Naive thymus-derived CD4-positive, alpha-beta T cell (primary cell): ENCODE results near the gene KLHL36. TPM values are rescaled to one million over a fixed set of nuclear protein-coding genes. Genes with fewer than 3 reads are reported as not detected.
A peak's percentile ranks its signal among the peaks of the same experiment; 100 is the strongest.
"Not testable (repeated sequence)": the region's sequence is repeated elsewhere in the genome, so short reads cannot be mapped to it uniquely, and the experiment has no call there.

ENCODE experiments used
- ATAC-seq: fragments of 150-1000 bp; cut with Tn5 transposase; 2 replicates; pipeline ENCODE4 v1.10.0; 2021; ENCODE audit warnings: mild to moderate bottlenecking, moderate library complexity
- CTCF ChIA-PET: fragments of 350-600 bp; sonication (Branson Sonifier 250); formaldehyde crosslinking; loops from one replicate; lab custom pipeline; 2021; ENCODE audit warnings: antibody characterized with exemption; lab: Charles Lee
- POLR2A ChIA-PET: fragments of 350-600 bp; sonication (Branson Sonifier 250); formaldehyde crosslinking; loops from one replicate; lab custom pipeline; 2021; ENCODE audit warnings: antibody characterized with exemption, inconsistent platforms; lab: Charles Lee
- DNase-seq, 9 donors: peaks; one replicate each; pipeline versions ENCODE4 v3.0.0 to v3.0.0-alpha.2; 2020 to 2022; ENCODE audit warnings: mixed read lengths in 1 of 9
- H3K27ac ChIP-seq: one replicate; pipeline ENCODE4 v1.7.0; 2013; ENCODE audit warnings: mild to moderate bottlenecking, low read depth, low read length, moderate library complexity
- H3K27me3 ChIP-seq, 2 donors: one replicate each; pipeline ENCODE4 v1.7.0; 2013; ENCODE audit warnings: low read length in 2 of 2, mild to moderate bottlenecking in 2 of 2, moderate library complexity in 2 of 2; ENCODE audit not compliant: control insufficient read depth in 2 of 2, insufficient read depth in 2 of 2
- H3K36me3 ChIP-seq, 3 experiments: 1 replicate in 2 of 3; 2 replicates in 1 of 3; pipeline ENCODE4 v1.7.0; 2013; ENCODE audit warnings: low read length in 3 of 3, mild to moderate bottlenecking in 3 of 3, moderate library complexity in 1 of 3; ENCODE audit not compliant: insufficient read depth in 3 of 3, control insufficient read depth in 2 of 3
- H3K4me1 ChIP-seq, 2 donors: one replicate each; pipeline ENCODE4 v1.7.0; 2013; ENCODE audit warnings: low read length in 2 of 2, mild to moderate bottlenecking in 2 of 2, moderate library complexity in 1 of 2; ENCODE audit not compliant: control insufficient read depth in 2 of 2, insufficient read depth in 2 of 2
- H3K4me3 ChIP-seq: 2 replicates; pipeline ENCODE4 v1.7.0; 2013; ENCODE audit warnings: mild to moderate bottlenecking, low read length
- H3K9me3 ChIP-seq, 3 experiments: 1 replicate in 2 of 3; 2 replicates in 1 of 3; pipeline ENCODE4 v1.7.0; 2013; ENCODE audit warnings: low read length in 3 of 3; ENCODE audit not compliant: control insufficient read depth in 2 of 3
- H3K27ac Mint-ChIP-seq, 9 donors: one replicate each; pipeline ENCODE4 v1.8.0; 2020 to 2022; ENCODE audit warnings: mixed read lengths in 9 of 9, mild to moderate bottlenecking in 8 of 9, moderate library complexity in 5 of 9, inconsistent platforms in 2 of 9
- H3K27me3 Mint-ChIP-seq, 5 donors: one replicate each; pipeline ENCODE4 v1.8.0; 2021 to 2022; ENCODE audit warnings: mixed read lengths in 5 of 5, mild to moderate bottlenecking in 1 of 5
- H3K36me3 Mint-ChIP-seq, 5 donors: one replicate each; pipeline ENCODE4 v1.8.0; 2020 to 2022; ENCODE audit warnings: mixed read lengths in 5 of 5, mild to moderate bottlenecking in 3 of 5, inconsistent platforms in 1 of 5
- H3K4me1 Mint-ChIP-seq, 7 donors: one replicate each; pipeline ENCODE4 v1.8.0; 2020 to 2022; ENCODE audit warnings: mixed read lengths in 7 of 7, mild to moderate bottlenecking in 3 of 7, inconsistent platforms in 1 of 7
- H3K4me3 Mint-ChIP-seq, 10 donors: one replicate each; pipeline ENCODE4 v1.8.0; 2020 to 2022; ENCODE audit warnings: mild to moderate bottlenecking in 10 of 10, mixed read lengths in 10 of 10, moderate library complexity in 6 of 10, inconsistent platforms in 2 of 10
- H3K9me3 Mint-ChIP-seq, 11 donors: one replicate each; pipeline ENCODE4 v1.8.0; 2020 to 2022; ENCODE audit warnings: mixed read lengths in 11 of 11, mild to moderate bottlenecking in 4 of 11, inconsistent platforms in 1 of 11, moderate library complexity in 1 of 11
- intact Hi-C, 2 donors: fragments of 100-400 bp; cut with micrococcal nuclease; formaldehyde crosslinking; loops; one replicate each; pipeline ENCODE4 v1.15.1; 2023
- polyA plus RNA-seq, 2 donors: library from polyadenylated mRNA; unstranded; fragments of 300-500 nt; fragmentation: Illumina TruSeq; gene quantifications; one replicate each; pipeline ENCODE4 v1.2.3, GENCODE V29; 2021
- total RNA-seq, 6 experiments: library from RNA in 5 of 6; stranded (reverse) in 5 of 6; gene quantifications; 1 replicate in 5 of 6; 2 replicates in 1 of 6; pipeline ENCODE4 v1.2.3 and lab custom pipeline; 2021 to 2026

KLHL36 gene
- total and polyA plus RNA-seq, 7 experiments from 2014 or later = 45.8 to 161 (median 80.0) TPM

DNA sequence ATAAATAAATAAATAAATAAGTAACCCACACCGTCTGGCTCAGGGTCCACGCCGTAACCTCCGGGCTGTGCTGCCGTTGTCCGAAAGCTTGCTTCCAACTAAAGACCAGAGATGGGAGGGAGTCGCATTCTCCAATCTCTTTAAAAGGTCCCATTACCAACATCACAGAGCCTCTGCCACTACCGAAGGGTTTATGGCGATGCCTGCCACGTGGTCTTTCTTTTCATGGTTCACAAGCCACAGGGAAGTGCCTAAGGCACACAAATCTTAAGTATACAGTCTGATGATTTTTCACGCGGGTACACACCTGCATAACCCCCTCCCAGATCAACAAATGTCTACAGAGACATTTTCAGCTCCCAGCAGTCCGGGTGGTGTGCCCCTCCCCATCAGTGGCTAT is 31.8 kb upstream of the KLHL36 start:
- peaks cover 0 to 14% (median 0%) of the 10 kb centered on the region in 5 donors for H3K27me3 Mint-ChIP-seq
- Histone ChIP-seq H3K9me3 (no peaks in the 10 kb centered on the region), H3K4me3 (peak overlapping the region; percentile 70), H3K36me3 (peaks cover 0 to 12% (median 0%) of the 10 kb centered on the region in 3 experiments), H3K4me1 (peaks cover 39 to 52% of the 10 kb centered on the region in 2 donors), H3K27ac (peak overlapping the region; percentile 68), H3K27me3 (no peaks in the 10 kb centered on the region)
- H3K4me1 Mint-ChIP-seq = peaks cover 41 to 66% (median 57%) of the 10 kb centered on the region in 7 donors
- ATAC-seq (no peak), DNase-seq (peak in 4 of 9 donors; percentile 27 to 42 (median 36))
- ChIA-PET POLR2A (interaction anchor here (0.6 to 7.8 kb wide), 17 partner anchors 9 to 144 kb away, joined by 3 to 96 read pairs (median 4); partner anchors contain the start of gene MEAK7), CTCF (interaction anchor here (0.5 to 3.9 kb wide), 10 partner anchors 8 to 339 kb away, joined by 3 to 25 read pairs (median 4); no protein-coding TSS in a partner anchor)
- intact Hi-C loops = loop anchor here (1.0 to 5.0 kb wide), 4 partner anchors 8 to 424 kb away; partner anchors contain the start of gene ADAD2 (in 1 of the 2)
- peaks cover 0 to 46% (median 16%) of the 10 kb centered on the region in 5 donors for H3K36me3 Mint-ChIP-seq
- H3K27ac Mint-ChIP-seq = peak overlapping the region; percentile 82 to 95 (median 91)
- peak overlapping the region; percentile 95 to 99 (median 97) for H3K4me3 Mint-ChIP-seq
- no peaks in the 10 kb centered on the region for H3K9me3 Mint-ChIP-seq

DNA sequence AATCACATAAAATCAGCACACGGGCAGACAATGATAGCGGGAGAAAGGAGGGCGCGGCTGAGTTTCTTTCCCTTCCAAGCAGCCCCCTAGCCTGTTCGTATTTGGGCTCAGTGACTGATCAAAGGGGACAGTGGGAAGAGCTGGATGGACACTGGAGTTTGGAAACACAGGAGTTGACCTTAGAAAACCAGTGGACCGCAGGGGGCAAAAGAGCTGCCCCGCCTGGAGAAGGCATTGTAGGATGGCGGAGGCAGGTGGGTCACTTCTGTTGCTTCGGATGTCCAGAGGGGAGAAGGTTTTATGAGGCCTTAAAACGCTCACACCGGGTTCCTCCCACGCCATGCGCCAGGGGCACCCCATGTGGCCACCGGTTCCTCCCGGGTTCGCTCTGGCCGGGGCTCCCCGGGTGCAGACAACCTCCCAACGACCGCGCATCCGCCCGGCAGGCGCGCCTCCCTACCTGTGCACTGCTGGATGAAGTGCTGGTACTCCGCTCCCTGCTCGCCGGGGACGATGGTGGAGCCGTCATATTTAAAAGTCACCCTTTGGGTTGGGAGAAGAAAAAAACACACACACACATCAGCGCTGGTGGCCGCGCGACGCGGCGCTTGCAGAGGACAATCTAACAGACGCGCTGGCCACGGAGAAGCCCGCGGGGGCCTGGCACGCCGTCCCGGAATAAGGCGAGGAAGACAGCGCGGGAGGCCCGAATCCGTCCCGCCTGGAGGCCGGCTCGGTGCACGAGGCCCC is 31.1 kb upstream of the KLHL36 start:
- Histone ChIP-seq H3K9me3 (no peaks in the 10 kb centered on the region), H3K27me3 (no peaks in the 10 kb centered on the region), H3K36me3 (peaks cover 0 to 12% (median 0%) of the 10 kb centered on the region in 3 experiments), H3K4me1 (peaks cover 32 to 45% of the 10 kb centered on the region in 2 donors), H3K4me3 (peak overlapping the region; percentile 70), H3K27ac (peak overlapping the region; percentile 68)
- ChIA-PET CTCF (interaction anchor here (0.5 to 3.9 kb wide), 8 partner anchors 9 to 340 kb away, joined by 3 to 25 read pairs (median 4); no protein-coding TSS in a partner anchor), POLR2A (interaction anchor here (0.6 to 7.8 kb wide), 17 partner anchors 10 to 143 kb away, joined by 3 to 96 read pairs (median 4); partner anchors contain the start of gene MEAK7)
- Mint-ChIP-seq H3K9me3 (no peaks in the 10 kb centered on the region), H3K4me3 (peak overlapping the region; percentile 95 to 99 (median 97)), H3K4me1 (peaks cover 34 to 64% (median 54%) of the 10 kb centered on the region in 7 donors), H3K27me3 (peaks cover 0 to 14% (median 0%) of the 10 kb centered on the region in 5 donors), H3K36me3 (peaks cover 0 to 39% (median 13%) of the 10 kb centered on the region in 5 donors), H3K27ac (peak overlapping the region; percentile 82 to 95 (median 91))
- intact Hi-C loops = loop anchor here (1.0 to 5.0 kb wide), 3 partner anchors 16 to 425 kb away; partner anchors contain the start of gene ADAD2 (in 1 of the 2)
- DNase-seq = peak in 6 of 9 donors; percentile 36 to 63 (median 46)
- ATAC-seq = peak; percentile 19

DNA sequence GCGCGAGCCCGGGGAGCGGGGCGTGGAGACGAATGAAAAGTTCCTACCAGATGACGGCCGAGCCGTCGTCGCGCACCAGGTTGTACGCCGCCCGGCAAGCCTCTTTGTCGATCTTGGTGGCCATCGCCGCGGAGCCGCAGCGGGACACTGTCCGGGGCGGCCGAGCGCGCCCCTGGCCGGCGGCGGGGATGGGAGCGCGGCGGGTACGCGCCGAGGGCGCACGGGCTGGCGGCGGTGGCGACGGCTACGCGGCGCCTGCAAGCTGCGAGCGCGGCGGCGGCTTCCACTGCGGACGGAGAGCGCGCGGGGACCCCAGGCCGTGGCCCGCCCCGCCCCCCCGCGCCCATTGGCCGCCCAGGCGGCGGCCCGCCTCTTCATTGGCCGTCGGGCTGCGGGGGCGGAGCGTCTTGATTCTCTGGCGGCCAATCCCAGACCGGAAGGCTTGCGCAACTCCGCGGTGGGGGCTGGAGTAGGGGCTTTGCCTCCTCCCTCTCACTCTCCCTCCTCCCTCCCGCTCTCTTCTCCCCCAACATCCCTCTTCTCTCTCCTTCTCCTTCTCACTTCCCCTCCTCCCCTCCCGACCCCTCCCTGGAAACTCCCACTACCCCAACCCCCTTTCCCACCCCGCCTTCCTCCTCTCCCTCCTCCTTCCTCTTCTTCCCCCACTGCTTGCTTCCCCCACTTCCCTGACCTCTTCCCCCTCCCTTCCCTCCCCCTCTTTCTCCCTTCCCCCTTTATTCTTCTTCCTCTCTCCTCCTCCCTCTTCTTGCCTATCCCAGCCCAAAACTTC is 30.3 kb upstream of the KLHL36 start, which contains the start of gene COTL1:
Gene COTL1 (minus strand): TSS at position 288 of the 790 bp plus-strand sequence. CDS start 164 bp downstream, at position 124.
- DNase-seq (peak; percentile 86 to 96 (median 90)), ATAC-seq (peak; percentile 94)
- ChIA-PET CTCF (interaction anchor here (1.0 to 3.9 kb wide), 2 partner anchors 103 to 107 kb away, joined by 4 to 25 read pairs; no protein-coding TSS in a partner anchor), POLR2A (interaction anchor here (0.6 to 7.8 kb wide), 11 partner anchors 10 to 121 kb away, joined by 3 to 96 read pairs (median 6); partner anchors contain the start of gene MEAK7)
- Mint-ChIP-seq H3K4me1 (peaks cover 33 to 64% (median 53%) of the 10 kb centered on the region in 7 donors), H3K36me3 (peaks cover 0 to 37% (median 13%) of the 10 kb centered on the region in 5 donors), H3K4me3 (peak within 1 kb of the TSS; percentile 95 to 99 (median 97)), H3K27me3 (peaks cover 0 to 14% (median 0%) of the 10 kb centered on the region in 5 donors), H3K9me3 (no peaks in the 10 kb centered on the region), H3K27ac (peak within 1 kb of the TSS; percentile 82 to 95 (median 91))
- peak within 1 kb of the TSS; percentile 68 for H3K27ac ChIP-seq
- H3K4me3 ChIP-seq = peak within 1 kb of the TSS; percentile 70
- intact Hi-C loops = loop anchor here (1.0 to 5.0 kb wide), 7 partner anchors 17 to 426 kb away; partner anchors contain the start of gene ADAD2 (in 1 of the 2)
- peaks cover 0 to 12% (median 0%) of the 10 kb centered on the region in 3 experiments for H3K36me3 ChIP-seq
- H3K27me3 ChIP-seq = no peaks in the 10 kb centered on the region
- no peaks in the 10 kb centered on the region for H3K9me3 ChIP-seq
- H3K4me1 ChIP-seq = peaks cover 32 to 39% of the 10 kb centered on the region in 2 donors

DNA sequence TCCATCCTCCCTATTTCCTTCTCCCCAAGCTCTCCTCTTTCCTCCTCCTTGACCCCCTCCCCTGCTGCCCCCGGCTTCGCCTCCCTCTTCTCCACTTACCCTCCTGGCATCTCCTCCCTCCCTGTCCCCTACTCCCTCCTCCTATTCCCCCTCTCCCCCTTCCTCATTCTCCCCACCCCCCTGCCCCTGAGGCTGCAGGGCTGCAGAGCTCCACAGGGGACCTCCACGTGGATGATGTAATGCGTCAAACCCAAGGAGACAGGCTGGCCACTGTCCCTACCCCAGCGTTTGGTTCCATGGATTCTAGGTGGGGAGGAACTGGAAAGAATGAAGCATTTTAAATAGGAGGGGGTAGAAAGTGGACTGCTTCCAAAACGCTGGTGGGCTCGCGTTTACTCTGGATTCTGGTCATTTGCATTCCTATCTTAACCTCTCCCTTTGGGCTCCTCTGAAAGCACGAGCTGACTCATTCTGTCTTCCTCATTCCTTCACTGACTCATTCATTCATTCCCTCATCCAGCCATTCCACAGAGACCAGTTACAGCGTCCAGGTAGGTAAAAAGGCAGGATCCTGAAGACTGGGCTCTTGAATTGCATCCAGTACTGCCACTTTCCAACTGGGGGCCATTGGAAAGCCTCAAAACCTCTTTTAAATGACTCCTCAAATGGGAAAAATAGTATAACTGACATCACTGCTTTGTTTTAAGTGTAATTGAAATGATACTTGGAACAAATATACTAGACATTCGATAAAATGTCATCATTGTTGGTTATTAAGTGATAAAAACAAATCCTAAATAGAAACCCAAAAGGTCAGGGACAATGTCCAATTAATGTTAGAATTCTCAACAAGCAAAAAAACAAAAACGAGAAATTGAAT is 29.5 kb upstream of the KLHL36 start:
- Mint-ChIP-seq H3K27me3 (peaks cover 0 to 21% (median 0%) of the 10 kb centered on the region in 5 donors), H3K4me3 (peak overlapping the region; percentile 40 to 99 (median 76)), H3K4me1 (peaks cover 24 to 60% (median 46%) of the 10 kb centered on the region in 7 donors), H3K36me3 (peaks cover 0 to 30% (median 8%) of the 10 kb centered on the region in 5 donors), H3K27ac (peak overlapping the region in 7 of 9 donors; percentile 16 to 81 (median 73)), H3K9me3 (no peaks in the 10 kb centered on the region)
- ATAC-seq (no peak), DNase-seq (no peak)
- Histone ChIP-seq H3K9me3 (no peaks in the 10 kb centered on the region), H3K4me3 (no peak overlapping the region), H3K4me1 (peaks cover 23 to 31% of the 10 kb centered on the region in 2 donors), H3K27me3 (no peaks in the 10 kb centered on the region), H3K36me3 (peaks cover 0 to 12% (median 0%) of the 10 kb centered on the region in 3 experiments), H3K27ac (no peak overlapping the region)
- intact Hi-C loops = loop anchor here (1.0 to 5.0 kb wide), 5 partner anchors 25 to 427 kb away; partner anchors contain the start of gene ADAD2 (in 1 of the 2)
- ChIA-PET POLR2A (interaction anchor here (0.6 to 7.8 kb wide), 9 partner anchors 11 to 120 kb away, joined by 3 to 96 read pairs (median 26); partner anchors contain the start of genes KLHL36 and MEAK7), CTCF (interaction anchor here (0.7 to 3.9 kb wide), 4 partner anchors 31 to 114 kb away, joined by 3 to 25 read pairs (median 4); no protein-coding TSS in a partner anchor)

DNA sequence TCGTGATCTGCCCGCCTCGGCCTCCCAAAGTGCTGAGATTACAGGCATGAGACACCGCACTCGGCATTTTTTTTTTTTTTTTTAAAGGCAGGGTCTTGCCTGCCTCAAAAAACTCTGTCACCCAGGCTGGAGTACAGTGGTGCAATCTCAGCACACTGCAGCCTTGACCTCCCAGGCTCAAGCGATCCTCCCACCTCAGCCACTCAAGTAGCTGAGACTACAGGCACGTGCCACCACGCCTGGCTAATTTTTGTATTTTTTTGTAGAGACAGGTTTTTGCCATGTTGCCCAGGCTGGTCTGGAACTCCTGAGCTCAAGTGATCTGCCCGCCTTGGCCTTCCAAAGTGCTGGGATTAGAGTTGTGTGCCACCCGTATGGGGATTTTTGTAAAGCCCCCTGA is 27.4 kb upstream of the KLHL36 start:
- not testable (repeated sequence) for H3K4me3 Mint-ChIP-seq, H3K36me3 ChIP-seq, H3K9me3 Mint-ChIP-seq, H3K27me3 ChIP-seq, DNase-seq, H3K27ac ChIP-seq, ATAC-seq, H3K4me3 ChIP-seq, H3K36me3 Mint-ChIP-seq, H3K9me3 ChIP-seq
- intact Hi-C loops = loop anchor here in 1 of 2 donors (5.0 kb wide), 1 partner anchor 331 kb away; no protein-coding TSS in a partner anchor
- ChIA-PET CTCF (interaction anchor here (0.5 to 6.3 kb wide), 17 partner anchors 9 to 357 kb away, joined by 3 to 129 read pairs (median 4); partner anchors contain the start of gene MEAK7), POLR2A (interaction anchor here (0.7 to 3.0 kb wide), 8 partner anchors 19 to 115 kb away, joined by 3 to 17 read pairs (median 3); no protein-coding TSS in a partner anchor)
- peaks cover 2 to 10% of the 10 kb centered on the region in 2 donors for H3K4me1 ChIP-seq
- H3K4me1 Mint-ChIP-seq = peaks cover 8 to 39% (median 25%) of the 10 kb centered on the region in 7 donors
- H3K27me3 Mint-ChIP-seq = peaks cover 0 to 36% (median 0%) of the 10 kb centered on the region in 5 donors
- H3K27ac Mint-ChIP-seq = peak overlapping the region in 2 of 9 donors; percentile 6 to 58
